ENCODE measurements around the gene RALGAPA2. TPM values are rescaled to one million over a fixed set of nuclear protein-coding genes. Genes with fewer than 3 reads are reported as not detected.

Gene RALGAPA2
- total RNA-seq, 1 experiment from 2014 or later: 9.8 TPM

GRCh38 chr20:20404633-20405032, 307.8 kb downstream of the RALGAPA2 start:
- H3K4me1 ChIP-seq (ENCODE audit: insufficient read depth, low read length): no peaks in the 10 kb centered on the region
- DNase-seq (no peak), ATAC-seq (no peak)
- no peak overlapping the region for H2AFZ ChIP-seq (ENCODE audit: low read length)
- no peak overlapping the region for H3K9ac ChIP-seq (ENCODE audit: low read length)
- no peaks in the 10 kb centered on the region for H3K9me3 ChIP-seq (ENCODE audit: low read length)
- no peak for TF ChIP-seq CTCF (conservative IDR thresholded peaks at IDR 0.05; ENCODE audit: low read depth, low read length)
- no peak for TF ChIP-seq EZH2 (IDR thresholded peaks at IDR 0.05; ENCODE audit: low read length, unreplicated experiment)
- no peak for TF ChIP-seq EZH2phosphoT487 (IDR thresholded peaks at IDR 0.05; ENCODE audit: borderline replicate concordance, low read length)
- H3K27ac ChIP-seq (ENCODE audit: low read length): no peak overlapping the region
- H3K4me3 ChIP-seq (ENCODE audit: low read length): no peak overlapping the region
- no peaks in the 10 kb centered on the region for H3F3A ChIP-seq (ENCODE audit: low read length, unreplicated experiment)
- POLR2A ChIA-PET (ENCODE audit: unreplicated experiment): no interaction called here
- no peaks in the 10 kb centered on the region for H3K27me3 ChIP-seq (ENCODE audit: low read length)
- H3K79me2 ChIP-seq (ENCODE audit: low read length): no peaks in the 10 kb centered on the region
- CTCF ChIA-PET: no interaction called here
- H3K9me2 ChIP-seq (replicated peaks; ENCODE audit: low read length): no peaks in the 10 kb centered on the region
- no peaks in the 10 kb centered on the region for H3K36me3 ChIP-seq (ENCODE audit: low read depth, low read length)
- intact Hi-C loops (cut with micrococcal nuclease): no loop called here
- H3K4me2 ChIP-seq (ENCODE audit: low read length): no peak overlapping the region
- no TSS peak for BruUV-seq (replicated peaks)
- no peaks in the 10 kb centered on the region for H4K20me1 ChIP-seq (ENCODE audit: low read length)

- POLR2A ChIA-PET (ENCODE audit: unreplicated experiment): no interaction called here
- BruUV-seq (replicated peaks): no TSS peak
- DNase-seq (no peak), ATAC-seq (no peak)
- Histone ChIP-seq H3K4me3 (ENCODE audit: low read length) (no peak overlapping the region), H3K4me1 (ENCODE audit: insufficient read depth, low read length) (no peaks in the 10 kb centered on the region), H3K36me3 (ENCODE audit: low read depth, low read length) (no peaks in the 10 kb centered on the region), H3K27me3 (ENCODE audit: low read length) (no peaks in the 10 kb centered on the region), H3K9me2 (replicated peaks; ENCODE audit: low read length) (no peaks in the 10 kb centered on the region), H3K27ac (ENCODE audit: low read length) (no peak overlapping the region), H4K20me1 (ENCODE audit: low read length) (no peaks in the 10 kb centered on the region), H3F3A (ENCODE audit: low read length, unreplicated experiment) (no peaks in the 10 kb centered on the region), H3K79me2 (ENCODE audit: low read length) (no peaks in the 10 kb centered on the region), H3K4me2 (ENCODE audit: low read length) (no peak overlapping the region), H3K9me3 (ENCODE audit: low read length) (no peaks in the 10 kb centered on the region), H3K9ac (ENCODE audit: low read length) (no peak overlapping the region), H2AFZ (ENCODE audit: low read length) (no peak overlapping the region)
- CTCF ChIA-PET: no interaction called here
- intact Hi-C loops (cut with micrococcal nuclease): no loop called here
- no peak for TF ChIP-seq EZH2phosphoT487 (IDR thresholded peaks at IDR 0.05; ENCODE audit: borderline replicate concordance, low read length)
- no peak for TF ChIP-seq EZH2 (IDR thresholded peaks at IDR 0.05; ENCODE audit: low read length, unreplicated experiment)
- TF ChIP-seq CTCF (conservative IDR thresholded peaks at IDR 0.05; ENCODE audit: low read depth, low read length): no peak
These were observed 310.5 kb downstream of the RALGAPA2 start for GRCh38 chr20:20401991-20402390.

GRCh38 chr20:20399531-20400500, 312.6 kb downstream of the RALGAPA2 start:
- POLR2A ChIA-PET (ENCODE audit: unreplicated experiment): no interaction called here
- H3K36me3 ChIP-seq (ENCODE audit: low read depth, low read length): no peaks in the 10 kb centered on the region
- intact Hi-C loops (cut with micrococcal nuclease): no loop called here

More at GRCh38 chr20:20399531-20400500, 312.6 kb downstream of the RALGAPA2 start:
- H3K4me2 ChIP-seq (ENCODE audit: low read length): no peak overlapping the region
- no peak overlapping the region for H2AFZ ChIP-seq (ENCODE audit: low read length)
- no peaks in the 10 kb centered on the region for H3K27me3 ChIP-seq (ENCODE audit: low read length)
- no peaks in the 10 kb centered on the region for H3K4me1 ChIP-seq (ENCODE audit: insufficient read depth, low read length)
- H3K4me3 ChIP-seq (ENCODE audit: low read length): no peak overlapping the region
- no peak overlapping the region for H3K9ac ChIP-seq (ENCODE audit: low read length)
- H3K9me2 ChIP-seq (replicated peaks; ENCODE audit: low read length): no peaks in the 10 kb centered on the region
- CTCF ChIA-PET: no interaction called here
- ATAC-seq: no peak
- no peaks in the 10 kb centered on the region for H4K20me1 ChIP-seq (ENCODE audit: low read length)
- BruUV-seq (replicated peaks): no TSS peak
- no peak overlapping the region for H3K27ac ChIP-seq (ENCODE audit: low read length)
- H3K9me3 ChIP-seq (ENCODE audit: low read length): no peaks in the 10 kb centered on the region
- no peaks in the 10 kb centered on the region for H3K79me2 ChIP-seq (ENCODE audit: low read length)
- H3F3A ChIP-seq (ENCODE audit: low read length, unreplicated experiment): no peaks in the 10 kb centered on the region
- TF ChIP-seq EZH2 (IDR thresholded peaks at IDR 0.05; ENCODE audit: low read length, unreplicated experiment) (no peak), CTCF (conservative IDR thresholded peaks at IDR 0.05; ENCODE audit: low read depth, low read length) (no peak), EZH2phosphoT487 (IDR thresholded peaks at IDR 0.05; ENCODE audit: borderline replicate concordance, low read length) (no peak)
- no peak for DNase-seq
